ENCODE data around the gene SH3YL1.

The SH3YL1 gene

DNA sequence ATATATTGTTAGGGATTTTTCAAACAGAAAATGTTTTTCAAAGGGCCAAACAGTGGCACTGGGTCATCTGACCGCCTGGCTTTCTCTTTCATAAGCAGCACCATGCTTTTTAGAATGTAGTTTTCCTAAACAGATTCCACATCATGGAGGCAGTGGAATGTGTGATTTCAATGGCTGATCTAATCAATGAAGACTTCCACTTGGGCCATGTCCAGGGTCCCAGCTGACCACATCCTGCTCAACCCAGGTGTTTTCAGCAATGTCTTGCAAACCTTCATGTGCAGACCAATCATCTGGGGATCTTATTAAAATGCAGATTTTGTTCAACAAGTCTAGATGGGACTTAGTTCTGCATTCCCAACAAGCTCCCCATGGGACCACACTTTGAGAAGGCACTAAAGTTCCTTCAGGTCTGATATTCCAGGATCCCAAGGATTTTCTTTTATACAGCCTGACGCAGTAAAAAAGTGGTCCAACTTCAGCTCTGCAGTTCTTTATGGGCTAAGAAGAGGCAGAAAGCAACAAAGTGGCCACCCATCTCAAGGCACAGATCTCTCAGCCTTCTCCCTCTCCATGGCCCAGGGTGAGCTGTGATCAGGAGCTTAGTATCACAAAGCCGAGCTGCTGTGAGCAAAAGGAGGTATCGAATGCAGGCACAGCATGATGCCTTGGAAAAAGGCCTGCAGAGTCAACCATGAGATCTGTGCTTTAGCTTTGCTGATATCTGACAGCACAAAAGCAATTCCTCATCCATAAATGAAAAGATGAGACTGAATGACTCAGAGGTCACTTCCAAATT is 20.4 kb upstream of the SH3YL1 start:
- intact Hi-C loops (cut with DNase I) = no loop called here
- DNase-seq = no peak

- DNase-seq = no peak
- intact Hi-C loops (cut with DNase I) = no loop called here
Observed at GRCh38 chr2:282371-283263, 18.8 kb upstream of the SH3YL1 start.

DNA sequence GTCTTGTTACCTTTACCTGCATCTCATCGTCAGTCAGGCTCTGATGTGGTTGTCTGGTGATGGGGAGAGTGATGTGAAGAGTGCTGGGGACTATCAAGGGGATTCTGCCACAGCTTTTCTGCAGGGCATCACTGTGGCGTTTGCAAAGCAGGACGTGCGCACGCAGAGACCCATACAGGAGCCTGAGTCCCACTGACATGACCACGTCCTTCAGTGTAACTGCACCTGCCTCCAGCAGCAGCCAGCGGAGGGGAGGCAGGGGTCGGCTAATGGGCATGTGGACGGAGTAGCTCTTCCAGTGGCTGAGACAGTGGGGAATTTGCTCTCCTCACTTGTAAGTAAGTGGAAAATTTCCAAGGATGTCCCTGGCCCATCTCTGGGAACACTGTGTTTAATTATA is 17.5 kb upstream of the SH3YL1 start:
- intact Hi-C loops (cut with DNase I) = no loop called here
- no peak for DNase-seq

GRCh38 chr2:280650-281110 is 16.8 kb upstream of the SH3YL1 start:
- no peak for DNase-seq
- intact Hi-C loops (cut with DNase I) = no loop called here

DNA sequence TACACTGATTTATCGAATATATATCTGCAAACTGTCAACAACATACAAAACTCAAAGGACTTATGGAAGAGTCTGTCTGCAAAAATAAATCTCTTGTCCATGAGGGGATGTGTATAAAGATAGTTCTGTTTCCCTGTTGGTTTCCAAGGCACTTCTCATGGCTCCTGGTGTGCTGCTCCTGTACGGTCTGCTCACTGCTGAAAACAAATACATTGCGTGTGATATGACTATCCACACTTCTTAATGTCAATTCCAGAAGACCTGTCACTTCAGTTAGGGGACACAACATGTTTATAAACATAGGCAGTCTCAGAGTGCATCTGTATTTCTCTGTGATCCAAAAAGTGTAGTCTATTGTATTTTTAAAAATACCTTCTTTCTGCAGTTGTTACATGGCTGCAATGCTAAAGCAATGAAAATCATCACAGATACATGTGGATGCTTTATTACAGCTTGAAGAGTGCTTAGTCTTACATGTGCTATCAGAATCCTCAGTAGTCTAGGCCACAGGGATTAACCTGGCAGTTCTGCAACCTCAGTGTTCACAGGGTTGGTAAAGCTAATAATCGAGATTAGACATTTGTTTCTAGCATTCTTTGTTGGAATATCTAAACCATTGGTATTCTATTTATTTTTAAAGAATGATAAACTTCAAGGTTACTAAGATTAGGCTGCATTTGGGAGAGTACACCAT is 16.3 kb upstream of the SH3YL1 start:
- no peak for DNase-seq
- intact Hi-C loops (cut with DNase I) = no loop called here

GRCh38 chr2:279366-279765 is 15.5 kb upstream of the SH3YL1 start:
- DNase-seq = no peak
- intact Hi-C loops (cut with DNase I) = no loop called here

- intact Hi-C loops (cut with DNase I) = no loop called here
- no peak for DNase-seq
Observed at GRCh38 chr2:278927-279320, 15.1 kb upstream of the SH3YL1 start.

DNA sequence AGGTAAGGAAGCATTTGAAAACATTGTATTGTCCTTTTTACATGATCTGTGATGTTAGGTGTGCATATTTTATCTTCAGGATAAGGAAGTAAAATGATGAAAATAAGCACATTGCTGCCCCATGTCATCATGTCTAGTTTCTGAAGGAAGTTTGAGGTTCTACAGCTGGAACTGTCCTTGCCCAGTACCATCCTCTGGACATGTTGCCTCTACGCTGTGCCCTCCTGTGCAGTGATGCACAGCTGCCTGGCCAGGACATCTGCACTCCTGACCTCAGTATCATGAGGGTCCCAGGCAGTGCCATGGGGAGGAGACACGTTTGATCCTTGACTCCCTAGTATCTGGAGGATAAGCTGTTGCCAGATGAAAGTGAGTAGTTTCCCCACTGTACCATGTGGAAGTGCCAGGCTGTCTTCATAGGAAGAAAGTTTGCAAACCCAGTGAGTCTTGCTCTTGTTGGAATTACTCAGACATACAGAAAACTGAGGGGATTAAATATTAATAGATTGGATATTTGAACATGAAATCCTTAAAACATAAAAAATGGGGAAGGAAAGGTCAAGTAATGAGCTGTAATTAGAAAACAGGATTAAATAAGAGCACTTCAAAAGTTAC is 14.6 kb upstream of the SH3YL1 start:
- intact Hi-C loops (cut with DNase I) = no loop called here
- DNase-seq = no peak

DNA sequence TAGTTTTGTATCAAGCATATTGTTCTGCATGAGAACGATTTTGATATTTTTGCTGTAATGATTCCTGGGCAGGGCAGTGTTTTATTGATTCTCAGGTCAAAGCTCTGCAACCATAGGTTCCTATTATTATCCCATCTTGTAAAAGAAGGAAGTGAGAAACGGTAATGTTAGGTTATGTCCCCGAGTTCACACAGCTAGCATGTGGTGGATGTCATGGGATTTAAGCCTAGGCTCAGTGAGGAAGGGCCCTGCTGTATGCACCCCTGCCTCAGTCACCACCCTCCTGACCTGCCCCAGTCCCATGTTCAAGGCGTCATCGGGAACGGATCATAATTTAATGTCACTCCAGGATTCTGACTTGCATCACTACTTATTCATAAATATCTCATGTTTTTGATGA is 11.6 kb upstream of the SH3YL1 start:
- intact Hi-C loops (cut with DNase I) = no loop called here
- DNase-seq = peak in 1 of 42 donors; percentile 13

DNA sequence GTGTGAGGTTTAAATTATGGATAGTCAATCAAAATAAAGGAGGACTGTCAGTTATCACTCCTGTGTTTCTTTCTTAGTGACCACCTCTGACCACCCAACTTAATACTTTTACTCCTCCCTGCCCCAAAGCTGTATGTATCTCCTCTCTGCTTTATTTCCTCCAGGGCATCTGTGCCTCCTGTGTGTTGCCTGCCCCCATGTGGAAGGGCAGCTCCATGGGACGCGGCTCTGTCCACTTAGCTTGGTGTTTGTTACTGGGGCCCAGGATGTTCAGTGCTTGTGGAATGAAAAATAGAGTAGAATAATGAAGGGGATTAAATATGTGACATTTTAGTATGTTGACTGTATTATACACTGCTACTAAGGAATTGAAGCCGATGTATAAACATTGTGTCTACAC is 10.7 kb upstream of the SH3YL1 start:
- no peak for DNase-seq
- intact Hi-C loops (cut with DNase I) = no loop called here

- intact Hi-C loops (cut with DNase I) = no loop called here
- no peak for DNase-seq
Observed at GRCh38 chr2:273333-273732, 9.5 kb upstream of the SH3YL1 start.

DNA sequence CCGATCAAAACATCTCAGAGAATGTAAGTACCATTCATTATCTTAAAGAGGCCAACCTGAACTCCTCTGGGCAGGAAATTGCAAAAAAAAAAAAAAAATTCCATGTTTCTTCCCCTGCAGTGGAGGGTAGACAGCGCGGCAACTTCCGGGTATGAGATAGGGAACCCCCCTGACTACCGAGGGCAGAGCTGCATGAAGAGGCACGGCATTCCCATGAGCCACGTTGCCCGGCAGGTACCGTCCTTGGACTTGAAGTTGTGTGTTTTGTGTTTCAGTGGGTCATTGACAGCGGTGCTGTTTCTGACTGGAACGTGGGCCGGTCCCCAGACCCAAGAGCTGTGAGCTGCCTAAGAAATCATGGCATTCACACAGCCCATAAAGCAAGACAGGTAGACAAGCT is 8.1 kb upstream of the SH3YL1 start:
- intact Hi-C loops (cut with DNase I) = no loop called here
- DNase-seq = no peak

DNA sequence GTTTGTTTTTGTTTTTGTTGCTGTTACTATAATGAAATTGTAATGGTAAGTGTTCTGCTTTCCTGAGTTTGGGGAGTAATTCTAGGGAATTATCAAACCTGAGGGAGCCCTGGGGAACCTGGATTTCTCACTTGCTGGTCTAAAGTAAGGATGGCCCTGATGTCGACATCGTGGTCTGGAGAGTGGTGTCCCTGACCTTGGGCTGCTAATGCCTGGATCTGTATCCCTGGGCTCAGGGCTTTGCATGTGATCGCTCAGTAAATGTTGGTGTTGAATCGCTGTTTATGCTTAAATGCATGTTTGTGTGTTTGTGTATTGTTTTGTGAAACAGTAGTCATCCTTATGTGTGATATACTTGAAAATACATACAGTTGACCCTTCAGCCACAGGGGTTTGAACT is 7.0 kb upstream of the SH3YL1 start:
- DNase-seq = no peak
- intact Hi-C loops (cut with DNase I) = no loop called here

GRCh38 chr2:269356-270030 is 5.7 kb upstream of the SH3YL1 start:
- DNase-seq = no peak
- intact Hi-C loops (cut with DNase I) = no loop called here

GRCh38 chr2:268323-268722 is 4.5 kb upstream of the SH3YL1 start:
- no peak for DNase-seq
- intact Hi-C loops (cut with DNase I) = no loop called here

- intact Hi-C loops (cut with DNase I) = no loop called here
- DNase-seq = peak; percentile 77 to 96 (median 92)
Observed at GRCh38 chr2:264493-265468, 949 bp upstream of the SH3YL1 start, which contains the start of gene ACP1. Gene ACP1, plus strand, starts transcription at chr2:264947. Its CDS starts 18 bp downstream, at chr2:264965.

- DNase-seq = no peak
- intact Hi-C loops (cut with DNase I) = no loop called here
Observed at GRCh38 chr2:263022-263738, 652 bp downstream of the SH3YL1 start.

All from head of caudate nucleus (tissue), 42 donors.